ENCODE results near the gene CPNE2.

GRCh38 chr16:57082664-57083063 is 9.7 kb upstream of the CPNE2 start:
- TF ChIP-seq CTCF (IDR thresholded peaks at IDR 0.05), result no peak
- TF ChIP-seq POLR2A (IDR thresholded peaks at IDR 0.05), result no peak
